GM23338 (cell line): ENCODE results near the gene ISOC2. TPM values are rescaled to one million over a fixed set of nuclear protein-coding genes. Genes with fewer than 3 reads are reported as not detected.

Experiments used
- ATAC-seq: fragments of 200-7000 bp; cut with Tn5 transposase; 3 replicates; pipeline ENCODE4 v1.9.1; 2020
- DNase-seq: peaks from one replicate; pipeline ENCODE4 v3.0.0-alpha.2; 2015; ENCODE audit warnings: low spot score
- H2AFZ ChIP-seq: fragments of 200-600 bp; sonication (generic); 2 replicates; pipeline ENCODE4 v1.8.0; 2016; ENCODE audit warnings: antibody characterized with exemption, mild to moderate bottlenecking, moderate library complexity
- H3F3A ChIP-seq: fragments of 200-600 bp; sonication (generic); replicated peaks from 2 replicates; pipeline ENCODE4 v1.8.0; 2017; ENCODE audit warnings: antibody characterized with exemption, mixed run types, low read depth
- H3K27ac ChIP-seq: fragments of 200-600 bp; sonication (generic); 2 replicates; pipeline ENCODE4 v1.6.1; 2016; ENCODE audit warnings: low read depth
- H3K27me3 ChIP-seq: fragments of 200-600 bp; sonication (generic); 2 replicates; pipeline ENCODE4 v1.8.0; 2016; ENCODE audit warnings: mild to moderate bottlenecking, mixed run types, moderate library complexity; ENCODE audit not compliant: insufficient read depth
- H3K36me3 ChIP-seq: fragments of 200-600 bp; sonication (generic); 2 replicates; pipeline ENCODE4 v1.8.0; 2016; ENCODE audit warnings: mild to moderate bottlenecking; ENCODE audit not compliant: insufficient read depth
- H3K4me1 ChIP-seq: fragments of 200-600 bp; sonication (generic); 2 replicates; pipeline ENCODE4 v1.8.0; 2016; ENCODE audit warnings: mild to moderate bottlenecking, moderate library complexity; ENCODE audit not compliant: insufficient read depth
- H3K4me2 ChIP-seq: fragments of 200-600 bp; sonication (generic); 2 replicates; pipeline ENCODE4 v1.7.1; 2017; ENCODE audit warnings: mixed run types
- H3K4me3 ChIP-seq: fragments of 200-600 bp; sonication (generic); 2 replicates; pipeline ENCODE4 v1.6.1; 2016; ENCODE audit warnings: mixed run types
- H3K79me2 ChIP-seq: fragments of 200-600 bp; sonication (generic); replicated peaks from 2 replicates; pipeline ENCODE4 v1.8.0; 2017; ENCODE audit warnings: mild to moderate bottlenecking; ENCODE audit not compliant: insufficient read depth
- H3K9me2 ChIP-seq: fragments of 200-600 bp; sonication (generic); 2 replicates; pipeline ENCODE4 v1.8.0; 2017; ENCODE audit not compliant: insufficient read depth
- H4K20me1 ChIP-seq: fragments of 200-600 bp; sonication (generic); replicated peaks from 2 replicates; pipeline ENCODE4 v1.8.0; 2017; ENCODE audit warnings: mild to moderate bottlenecking; ENCODE audit not compliant: insufficient read depth
- H3K27ac Mint-ChIP-seq: 2 replicates; pipeline ENCODE4 v1.8.0; 2020; ENCODE audit warnings: inconsistent platforms, mild to moderate bottlenecking, moderate library complexity, mixed read lengths
- H3K27me3 Mint-ChIP-seq: 3 replicates; pipeline ENCODE4 v1.8.0; 2022; ENCODE audit warnings: low read depth, mild to moderate bottlenecking, moderate library complexity, mixed read lengths, inconsistent platforms; ENCODE audit not compliant: insufficient read depth, poor library complexity
- H3K36me3 Mint-ChIP-seq: 3 replicates; pipeline ENCODE4 v1.8.0; 2021; ENCODE audit warnings: low read depth, mild to moderate bottlenecking, inconsistent platforms, moderate library complexity, mixed read lengths
- H3K4me1 Mint-ChIP-seq: 3 replicates; pipeline ENCODE4 v1.8.0; 2020; ENCODE audit warnings: mild to moderate bottlenecking, inconsistent platforms, mixed read lengths
- H3K4me3 Mint-ChIP-seq: 3 replicates; pipeline ENCODE4 v1.8.0; 2021; ENCODE audit warnings: moderate library complexity, mild to moderate bottlenecking, inconsistent platforms, mixed read lengths
- H3K9me3 Mint-ChIP-seq: 3 replicates; pipeline ENCODE4 v1.8.0; 2020; ENCODE audit warnings: moderate library complexity, mild to moderate bottlenecking, inconsistent platforms, mixed read lengths
- ETS1 ChIP-seq: IDR thresholded peaks from 2 replicates; pipeline ENCODE4 v1.6.1; 2016; ENCODE audit warnings: antibody characterized with exemption
- EZH2 ChIP-seq: fragments of 200-600 bp; sonication (generic); IDR thresholded peaks from one replicate; pipeline ENCODE4 v1.8.0; 2017; ENCODE audit warnings: antibody characterized with exemption, mild to moderate bottlenecking, low read depth; ENCODE audit not compliant: unreplicated experiment
- EZH2phosphoT487 ChIP-seq: fragments of 200-600 bp; sonication (generic); IDR thresholded peaks from one replicate; pipeline ENCODE4 v1.8.1; 2018; ENCODE audit warnings: antibody characterized with exemption; ENCODE audit not compliant: unreplicated experiment
- JUNB ChIP-seq: IDR thresholded peaks from one replicate; pipeline ENCODE4 v1.6.1; 2016; ENCODE audit warnings: antibody characterized with exemption; ENCODE audit not compliant: unreplicated experiment
- NANOG ChIP-seq: IDR thresholded peaks from 2 replicates; pipeline ENCODE4 v1.6.1; 2016; ENCODE audit warnings: antibody characterized with exemption, borderline replicate concordance
- STAT1 ChIP-seq: IDR thresholded peaks from one replicate; pipeline ENCODE4 v1.6.1; 2016; ENCODE audit warnings: antibody characterized with exemption; ENCODE audit not compliant: unreplicated experiment
- ZNF114 ChIP-seq: fragments of 250-450 bp; sonication (Bioruptor Pico); IDR thresholded peaks from 2 replicates; pipeline ENCODE4 v1.5.0; 2020; ENCODE audit warnings: mild to moderate bottlenecking, moderate library complexity
- polyA plus RNA-seq: library from polyadenylated mRNA; unstranded; fragments of >200 nt; fragmentation: Nextera tagmentation; extraction: Ambion mirVana; gene quantifications from 2 replicates; pipeline ENCODE4 v1.2.1, GENCODE V29; 2016
- total RNA-seq: library from RNA; depleted of rRNA; stranded (reverse); fragments of >200 nt; shearing (Covaris generic); gene quantifications from 2 replicates; pipeline ENCODE4 v1.2.3, GENCODE V29; 2014
- TF ChIP-seq, protein P1 (sequence below): IDR thresholded peaks from one replicate; pipeline ENCODE4 v1.6.1; 2018; ENCODE audit warnings: antibody characterized with exemption; ENCODE audit not compliant: unreplicated experiment

ISOC2 gene
- total and polyA plus RNA-seq, 2 experiments from 2014 or later, result 62.6 to 85.2 TPM

DNA sequence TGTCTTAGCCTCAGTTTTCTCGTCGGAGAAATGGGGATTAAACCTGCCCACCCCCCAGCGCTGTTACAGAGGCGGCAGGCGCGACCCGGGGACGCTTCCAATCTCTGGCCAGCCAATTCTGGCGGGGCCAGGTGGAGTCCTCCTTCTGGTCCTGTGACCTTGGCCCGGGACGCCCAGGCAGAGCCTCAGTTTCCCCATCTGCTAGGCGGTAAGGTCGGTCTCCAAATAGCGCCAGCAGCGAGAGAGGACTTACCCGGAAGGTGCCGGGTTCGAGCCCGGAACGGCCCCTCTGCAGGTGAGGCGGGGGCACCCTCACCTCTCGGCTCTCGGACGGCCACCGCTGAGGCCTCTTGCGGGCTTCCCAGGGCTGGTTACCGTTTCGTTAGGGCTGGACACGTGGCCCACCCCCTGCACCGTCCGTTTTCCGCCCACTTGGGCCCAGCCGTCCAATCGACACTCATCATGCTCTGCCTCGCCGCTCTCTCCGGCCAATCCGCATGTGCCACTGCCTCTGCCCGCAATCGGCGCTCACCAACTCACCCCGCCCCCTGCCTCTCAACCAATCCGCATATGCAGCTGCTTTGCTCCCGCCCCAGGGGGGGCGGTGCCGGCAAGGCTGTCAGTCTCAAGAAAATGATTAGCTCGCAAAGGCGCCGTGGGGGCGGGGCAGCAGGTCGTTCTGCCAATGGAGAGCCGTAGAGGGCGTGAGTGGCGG, at the start of gene ISOC2 (continued):
- TF ChIP-seq EZH2phosphoT487, result no peak

DNA sequence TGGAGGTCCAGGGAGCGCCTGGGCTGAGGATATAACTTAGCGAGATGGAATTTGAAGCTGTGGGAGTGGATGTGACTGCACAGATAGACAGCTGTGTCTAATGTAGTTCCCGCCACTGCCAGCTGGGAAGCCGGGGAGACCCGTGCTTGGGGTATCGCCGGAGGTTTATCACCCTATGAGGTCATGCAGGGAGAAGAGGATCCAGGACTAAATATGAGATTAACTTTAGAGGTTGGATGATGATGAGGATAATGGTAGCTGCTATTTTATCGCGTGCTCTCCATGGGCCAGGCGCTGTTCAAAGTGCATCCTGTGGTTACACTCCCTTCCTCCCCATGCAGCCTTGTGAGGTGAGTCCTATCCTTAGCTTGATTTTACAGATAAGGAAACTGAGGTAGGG, 46.7 kb upstream of the ISOC2 start:
- Mint-ChIP-seq H3K27me3 (peaks cover 25% of the 10 kb centered on the region), H3K4me1 (no peaks in the 10 kb centered on the region), H3K27ac (no peak overlapping the region), H3K4me3 (no peak overlapping the region), H3K36me3 (peaks cover 6% of the 10 kb centered on the region), H3K9me3 (peaks cover 8% of the 10 kb centered on the region)
- H3K9me2 ChIP-seq, result no peaks in the 10 kb centered on the region
- no peak for DNase-seq
- no peak overlapping the region for H3K4me3 ChIP-seq
- no peak overlapping the region for H2AFZ ChIP-seq
- H3K79me2 ChIP-seq, result no peaks in the 10 kb centered on the region
- H3K4me1 ChIP-seq, result no peaks in the 10 kb centered on the region
- peaks cover 17% of the 10 kb centered on the region for H3K27me3 ChIP-seq
- no peaks in the 10 kb centered on the region for H4K20me1 ChIP-seq
- H3K36me3 ChIP-seq, result no peaks in the 10 kb centered on the region
- H3F3A ChIP-seq, result no peaks in the 10 kb centered on the region
- no peak for ATAC-seq
- no peak overlapping the region for H3K27ac ChIP-seq
- TF ChIP-seq ETS1, result no peak
- no peak for TF ChIP-seq EZH2
- no peak for TF ChIP-seq JUNB
- no peak for TF ChIP-seq NANOG
- TF ChIP-seq EZH2phosphoT487, result no peak
- no peak for TF ChIP-seq ZNF114
- TF ChIP-seq, protein P1, sequence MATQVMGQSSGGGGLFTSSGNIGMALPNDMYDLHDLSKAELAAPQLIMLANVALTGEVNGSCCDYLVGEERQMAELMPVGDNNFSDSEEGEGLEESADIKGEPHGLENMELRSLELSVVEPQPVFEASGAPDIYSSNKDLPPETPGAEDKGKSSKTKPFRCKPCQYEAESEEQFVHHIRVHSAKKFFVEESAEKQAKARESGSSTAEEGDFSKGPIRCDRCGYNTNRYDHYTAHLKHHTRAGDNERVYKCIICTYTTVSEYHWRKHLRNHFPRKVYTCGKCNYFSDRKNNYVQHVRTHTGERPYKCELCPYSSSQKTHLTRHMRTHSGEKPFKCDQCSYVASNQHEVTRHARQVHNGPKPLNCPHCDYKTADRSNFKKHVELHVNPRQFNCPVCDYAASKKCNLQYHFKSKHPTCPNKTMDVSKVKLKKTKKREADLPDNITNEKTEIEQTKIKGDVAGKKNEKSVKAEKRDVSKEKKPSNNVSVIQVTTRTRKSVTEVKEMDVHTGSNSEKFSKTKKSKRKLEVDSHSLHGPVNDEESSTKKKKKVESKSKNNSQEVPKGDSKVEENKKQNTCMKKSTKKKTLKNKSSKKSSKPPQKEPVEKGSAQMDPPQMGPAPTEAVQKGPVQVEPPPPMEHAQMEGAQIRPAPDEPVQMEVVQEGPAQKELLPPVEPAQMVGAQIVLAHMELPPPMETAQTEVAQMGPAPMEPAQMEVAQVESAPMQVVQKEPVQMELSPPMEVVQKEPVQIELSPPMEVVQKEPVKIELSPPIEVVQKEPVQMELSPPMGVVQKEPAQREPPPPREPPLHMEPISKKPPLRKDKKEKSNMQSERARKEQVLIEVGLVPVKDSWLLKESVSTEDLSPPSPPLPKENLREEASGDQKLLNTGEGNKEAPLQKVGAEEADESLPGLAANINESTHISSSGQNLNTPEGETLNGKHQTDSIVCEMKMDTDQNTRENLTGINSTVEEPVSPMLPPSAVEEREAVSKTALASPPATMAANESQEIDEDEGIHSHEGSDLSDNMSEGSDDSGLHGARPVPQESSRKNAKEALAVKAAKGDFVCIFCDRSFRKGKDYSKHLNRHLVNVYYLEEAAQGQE, result no peak
- no peak overlapping the region for H3K4me2 ChIP-seq

- Histone ChIP-seq H3F3A (no peaks in the 10 kb centered on the region), H3K4me1 (no peaks in the 10 kb centered on the region), H3K36me3 (no peaks in the 10 kb centered on the region), H3K4me3 (no peak overlapping the region), H3K27me3 (peaks cover 32% of the 10 kb centered on the region), H3K4me2 (no peak overlapping the region), H3K27ac (no peak overlapping the region), H4K20me1 (no peaks in the 10 kb centered on the region), H2AFZ (no peak overlapping the region), H3K9me2 (no peaks in the 10 kb centered on the region), H3K79me2 (no peaks in the 10 kb centered on the region)
- H3K27ac Mint-ChIP-seq, result no peak overlapping the region
- H3K9me3 Mint-ChIP-seq, result peaks cover 21% of the 10 kb centered on the region
- ATAC-seq, result no peak
- no peaks in the 10 kb centered on the region for H3K4me1 Mint-ChIP-seq
- no peak overlapping the region for H3K4me3 Mint-ChIP-seq
- peaks cover 41% of the 10 kb centered on the region for H3K27me3 Mint-ChIP-seq
- DNase-seq, result no peak
- peaks cover 15% of the 10 kb centered on the region for H3K36me3 Mint-ChIP-seq
- TF ChIP-seq ZNF114, result no peak
- TF ChIP-seq STAT1, result no peak
- TF ChIP-seq, protein P1, result no peak
These were observed 43.5 kb upstream of the ISOC2 start for GRCh38 chr19:55504981-55505380.
